Activated naive CD8-positive, alpha-beta T cell treated with anti-CD3 and anti-CD28 coated beads, Interleukin-2, amount 10 ng/mL, durations not matched to agents 7 days and 5 days (primary cell): Measurements from ENCODE around the gene PC. TPM values are rescaled to one million over a fixed set of nuclear protein-coding genes. Genes with fewer than 3 reads are reported as not detected.

Experiments
- ATAC-seq: fragments of 150-1000 bp; cut with Tn5 transposase; one replicate; pipeline ENCODE4 v1.10.0; 2021; ENCODE audit warnings: low read depth, moderate library complexity
- POLR2A ChIA-PET: fragments of 350-600 bp; sonication (Branson Sonifier 250); formaldehyde crosslinking; loops from one replicate; lab custom pipeline; 2021; ENCODE audit warnings: antibody characterized with exemption; lab: Charles Lee
- DNase-seq: peaks from one replicate; pipeline ENCODE4 v3.0.0; 2021
- H3K27ac Mint-ChIP-seq: one replicate; pipeline ENCODE4 v1.8.0; 2022; ENCODE audit warnings: mild to moderate bottlenecking, mixed read lengths
- H3K27me3 Mint-ChIP-seq: one replicate; pipeline ENCODE4 v1.8.0; 2022; ENCODE audit warnings: mild to moderate bottlenecking, moderate library complexity, mixed read lengths
- H3K36me3 Mint-ChIP-seq: one replicate; pipeline ENCODE4 v1.8.0; 2021; ENCODE audit warnings: mild to moderate bottlenecking, mixed read lengths
- H3K4me1 Mint-ChIP-seq: one replicate; pipeline ENCODE4 v1.8.0; 2021; ENCODE audit warnings: mixed read lengths
- H3K4me3 Mint-ChIP-seq: one replicate; pipeline ENCODE4 v1.8.0; 2022; ENCODE audit warnings: mild to moderate bottlenecking, moderate library complexity, mixed read lengths
- H3K9me3 Mint-ChIP-seq: one replicate; pipeline ENCODE4 v1.8.0; 2021; ENCODE audit warnings: mixed read lengths
- total RNA-seq, 2 experiments: library from RNA; stranded (reverse); gene quantifications; one replicate each; pipeline ENCODE4 v1.2.3, GENCODE V29; 2021

PC gene
- total RNA-seq, 2 experiments from 2014 or later = 8.2 to 9.0 TPM

DNA sequence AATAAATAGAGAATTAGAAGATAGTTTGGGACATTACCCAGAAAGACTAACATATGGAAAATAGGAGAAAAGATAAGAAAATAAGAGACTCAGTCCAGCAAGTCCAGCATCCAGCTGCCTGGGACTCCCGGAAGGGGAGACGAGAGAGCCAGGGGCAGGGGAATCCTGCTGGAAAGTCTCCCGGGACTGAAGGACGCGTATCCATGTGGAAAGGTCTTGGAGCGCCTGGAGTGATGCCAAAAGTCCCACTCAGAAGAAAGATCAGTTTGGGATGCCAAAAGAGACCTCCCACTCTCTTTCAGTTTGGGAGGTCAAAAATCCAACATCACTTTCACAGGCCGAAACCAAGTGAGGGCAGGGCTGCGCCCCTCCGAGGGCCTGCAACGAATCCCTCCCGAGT lies 70.7 kb downstream of the PC start:
- Mint-ChIP-seq H3K4me1 (peaks cover 2% of the 10 kb centered on the region), H3K36me3 (no peaks in the 10 kb centered on the region), H3K9me3 (no peaks in the 10 kb centered on the region), H3K4me3 (no peak overlapping the region), H3K27me3 (no peaks in the 10 kb centered on the region), H3K27ac (no peak overlapping the region)
- ATAC-seq (no peak), DNase-seq (no peak)
- POLR2A ChIA-PET = no interaction called here

GRCh38 chr11:66886671-66887221 lies 71.4 kb downstream of the PC start:
- Mint-ChIP-seq H3K36me3 (no peaks in the 10 kb centered on the region), H3K27me3 (no peaks in the 10 kb centered on the region), H3K4me1 (peaks cover 2% of the 10 kb centered on the region), H3K4me3 (no peak overlapping the region), H3K9me3 (no peaks in the 10 kb centered on the region), H3K27ac (no peak overlapping the region)
- POLR2A ChIA-PET = no interaction called here
- DNase-seq = no peak
- ATAC-seq = no peak

DNA sequence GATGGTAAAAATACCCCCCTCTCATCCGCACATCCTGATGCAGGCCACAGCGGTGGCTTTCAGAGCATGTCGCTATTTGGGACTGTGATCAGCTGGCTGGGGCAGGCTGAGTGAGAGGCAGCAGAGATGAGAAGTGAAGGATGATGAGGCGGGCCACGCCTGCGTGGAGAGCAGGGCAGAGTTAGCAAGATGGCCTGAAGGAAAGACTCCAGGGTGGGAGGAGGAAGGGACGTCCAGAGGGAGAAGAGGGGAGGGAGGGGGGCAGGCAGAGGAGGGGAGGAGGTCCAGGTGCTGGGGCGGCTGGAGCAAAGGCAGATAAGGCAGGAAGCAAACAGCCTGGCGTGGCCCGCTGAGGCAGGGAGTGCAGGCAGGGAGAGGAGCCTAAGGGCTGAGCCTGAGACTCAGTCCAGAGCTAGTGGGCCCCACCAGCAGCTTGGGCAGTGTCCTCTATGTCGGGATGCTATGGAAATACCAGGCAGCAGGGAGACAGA lies 72.2 kb downstream of the PC start:
- H3K27ac Mint-ChIP-seq = no peak overlapping the region
- DNase-seq (no peak), ATAC-seq (no peak)
- H3K4me3 Mint-ChIP-seq = no peak overlapping the region
- H3K36me3 Mint-ChIP-seq = no peaks in the 10 kb centered on the region
- H3K4me1 Mint-ChIP-seq = peaks cover 4% of the 10 kb centered on the region
- H3K27me3 Mint-ChIP-seq = no peaks in the 10 kb centered on the region
- H3K9me3 Mint-ChIP-seq = no peaks in the 10 kb centered on the region
- POLR2A ChIA-PET = no interaction called here

DNA sequence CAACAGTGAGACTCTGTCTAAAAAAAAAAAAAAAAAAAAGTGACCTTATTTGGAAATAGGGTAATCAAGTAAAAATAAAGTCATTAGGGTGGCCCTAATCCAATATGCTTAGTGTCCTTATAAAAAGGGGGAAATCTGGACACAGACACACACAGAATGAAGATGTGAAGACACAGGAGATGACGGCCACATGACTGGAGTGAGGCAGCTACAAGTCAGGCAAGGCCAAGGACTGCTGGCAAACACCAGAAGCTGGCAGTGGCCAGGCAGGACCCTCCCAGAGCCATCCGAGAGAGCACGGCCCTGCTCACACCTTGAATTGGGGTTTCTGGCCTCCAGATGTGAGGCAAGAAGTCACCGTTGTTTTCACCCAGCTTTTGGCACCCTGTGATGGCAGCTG lies 72.7 kb downstream of the PC start:
- peaks cover 9% of the 10 kb centered on the region for H3K4me1 Mint-ChIP-seq
- no peaks in the 10 kb centered on the region for H3K27me3 Mint-ChIP-seq
- H3K4me3 Mint-ChIP-seq = no peak overlapping the region
- H3K27ac Mint-ChIP-seq = no peak overlapping the region
- H3K9me3 Mint-ChIP-seq = no peaks in the 10 kb centered on the region
- no peaks in the 10 kb centered on the region for H3K36me3 Mint-ChIP-seq
- ATAC-seq = no peak
- POLR2A ChIA-PET = no interaction called here
- no peak for DNase-seq

DNA sequence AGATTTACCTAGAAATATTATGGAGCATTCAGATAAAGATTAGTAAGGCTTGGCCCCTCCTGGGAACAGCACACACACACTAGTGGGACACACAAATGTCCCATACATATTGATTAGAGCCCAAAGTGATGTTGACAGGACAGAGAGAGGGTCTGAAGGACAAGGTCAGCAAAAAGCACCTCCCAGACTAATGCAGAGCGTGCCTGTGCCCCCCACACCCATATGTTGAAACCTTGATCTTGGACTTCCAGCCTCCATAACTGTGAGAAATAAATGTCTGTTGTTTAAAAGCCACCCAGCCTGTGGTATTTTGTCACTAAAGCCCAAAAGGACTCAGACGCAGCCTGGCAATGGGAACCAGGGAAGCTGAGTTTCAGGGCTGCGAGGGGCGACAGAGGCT lies 73.7 kb downstream of the PC start:
- H3K9me3 Mint-ChIP-seq = no peaks in the 10 kb centered on the region
- POLR2A ChIA-PET = no interaction called here
- no peak for ATAC-seq
- DNase-seq = no peak
- no peak overlapping the region for H3K27ac Mint-ChIP-seq
- no peak overlapping the region for H3K4me3 Mint-ChIP-seq
- H3K27me3 Mint-ChIP-seq = no peaks in the 10 kb centered on the region
- peaks cover 13% of the 10 kb centered on the region for H3K4me1 Mint-ChIP-seq
- H3K36me3 Mint-ChIP-seq = no peaks in the 10 kb centered on the region

DNA sequence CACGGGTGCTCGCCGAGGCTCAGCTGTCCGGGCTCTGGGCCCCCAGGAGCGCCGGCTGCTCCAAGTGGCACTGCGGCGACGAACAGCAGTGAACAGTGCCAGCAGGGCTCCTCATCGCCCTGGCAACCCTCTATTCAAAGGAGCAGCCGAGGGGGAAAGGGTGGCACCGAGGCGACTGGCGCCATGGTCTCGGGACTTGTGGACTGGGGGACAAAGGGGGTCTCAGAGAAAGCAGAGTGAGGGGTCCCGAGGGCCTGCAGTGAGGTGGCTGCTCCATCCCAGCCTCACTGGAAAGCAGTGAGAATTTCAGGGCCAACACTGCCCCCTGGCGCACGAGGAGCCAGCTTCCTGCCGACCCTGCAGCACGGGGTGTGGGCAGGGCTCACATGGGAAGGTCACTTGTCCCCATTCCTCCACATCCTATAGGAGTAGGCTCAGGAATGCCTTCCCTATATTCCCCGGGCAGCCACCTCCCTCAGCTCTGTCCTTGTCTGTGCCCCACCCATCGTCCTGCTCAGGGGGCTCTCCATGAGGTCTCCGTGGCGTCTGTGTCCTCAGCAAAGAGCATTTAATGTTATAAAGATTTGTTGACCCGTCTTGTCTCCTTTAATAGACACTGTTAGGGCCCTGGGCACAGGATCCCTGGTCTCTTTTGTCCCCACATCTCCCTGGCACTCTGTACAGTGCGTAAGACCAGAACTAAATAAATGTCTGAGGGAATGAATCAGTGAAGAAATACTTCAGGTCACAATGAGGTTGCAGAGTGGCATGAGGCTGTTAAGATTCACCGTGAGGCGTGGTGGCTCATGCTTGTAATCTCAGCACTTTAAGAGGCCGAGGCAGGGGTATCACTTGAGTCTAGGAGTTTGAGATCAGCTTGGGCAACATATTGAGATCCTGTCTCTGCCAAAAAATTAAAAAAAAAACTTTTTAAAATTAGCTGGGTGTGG lies 74.9 kb downstream of the PC start:
- Mint-ChIP-seq H3K27ac (no peak overlapping the region), H3K4me3 (no peak overlapping the region), H3K4me1 (peaks cover 13% of the 10 kb centered on the region), H3K9me3 (no peaks in the 10 kb centered on the region), H3K27me3 (no peaks in the 10 kb centered on the region), H3K36me3 (no peaks in the 10 kb centered on the region)
- POLR2A ChIA-PET = interaction anchor here (0.5 kb wide), 1 partner anchor 349 kb away, joined by 3 read pairs; no protein-coding TSS in a partner anchor
- DNase-seq (peak; percentile 77), ATAC-seq (peak; percentile 71)

- Mint-ChIP-seq H3K36me3 (no peaks in the 10 kb centered on the region), H3K9me3 (no peaks in the 10 kb centered on the region), H3K4me3 (no peak overlapping the region), H3K27me3 (no peaks in the 10 kb centered on the region), H3K4me1 (peaks cover 13% of the 10 kb centered on the region), H3K27ac (no peak overlapping the region)
- ATAC-seq (no peak), DNase-seq (no peak)
- POLR2A ChIA-PET = no interaction called here
These were observed 75.6 kb downstream of the PC start for GRCh38 chr11:66882561-66883015.

DNA sequence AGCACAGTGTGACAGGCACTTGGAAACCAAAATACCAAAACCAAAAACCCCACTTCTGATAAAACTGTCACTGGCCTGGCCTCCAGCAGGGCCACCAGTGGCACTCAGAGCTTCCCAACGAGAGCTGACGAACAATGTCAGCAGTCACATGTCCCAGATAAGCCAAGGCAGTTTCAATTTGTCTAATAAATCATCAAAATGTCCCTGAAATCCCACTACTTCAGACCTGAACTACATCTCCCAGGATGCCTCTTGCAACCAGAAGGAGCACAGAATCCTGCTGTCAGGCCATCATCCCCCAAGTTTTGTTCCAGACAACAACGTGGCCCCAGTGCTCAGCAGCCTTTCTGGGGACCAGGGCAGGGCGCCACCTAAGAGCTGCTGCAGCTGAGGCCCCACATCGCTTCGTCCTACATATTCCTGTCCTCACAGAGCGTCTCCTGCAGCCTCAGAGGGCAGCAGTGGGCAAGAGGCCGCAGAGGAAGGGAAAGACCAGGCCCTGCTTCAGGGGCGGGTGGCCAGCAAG lies 76.2 kb downstream of the PC start:
- no peak for DNase-seq
- no peaks in the 10 kb centered on the region for H3K9me3 Mint-ChIP-seq
- ATAC-seq = no peak
- peaks cover 13% of the 10 kb centered on the region for H3K4me1 Mint-ChIP-seq
- no peak overlapping the region for H3K4me3 Mint-ChIP-seq
- POLR2A ChIA-PET = no interaction called here
- no peaks in the 10 kb centered on the region for H3K36me3 Mint-ChIP-seq
- H3K27ac Mint-ChIP-seq = no peak overlapping the region
- no peaks in the 10 kb centered on the region for H3K27me3 Mint-ChIP-seq

- no peak for DNase-seq
- H3K4me1 Mint-ChIP-seq = peaks cover 13% of the 10 kb centered on the region
- no peaks in the 10 kb centered on the region for H3K36me3 Mint-ChIP-seq
- H3K27ac Mint-ChIP-seq = no peak overlapping the region
- H3K4me3 Mint-ChIP-seq = no peak overlapping the region
- POLR2A ChIA-PET = interaction anchor here (1.8 kb wide), 1 partner anchor 39 kb away, joined by 4 read pairs; no protein-coding TSS in a partner anchor
- ATAC-seq = no peak
- H3K27me3 Mint-ChIP-seq = no peaks in the 10 kb centered on the region
- no peaks in the 10 kb centered on the region for H3K9me3 Mint-ChIP-seq
These were observed 76.7 kb downstream of the PC start for GRCh38 chr11:66881451-66881835.

DNA sequence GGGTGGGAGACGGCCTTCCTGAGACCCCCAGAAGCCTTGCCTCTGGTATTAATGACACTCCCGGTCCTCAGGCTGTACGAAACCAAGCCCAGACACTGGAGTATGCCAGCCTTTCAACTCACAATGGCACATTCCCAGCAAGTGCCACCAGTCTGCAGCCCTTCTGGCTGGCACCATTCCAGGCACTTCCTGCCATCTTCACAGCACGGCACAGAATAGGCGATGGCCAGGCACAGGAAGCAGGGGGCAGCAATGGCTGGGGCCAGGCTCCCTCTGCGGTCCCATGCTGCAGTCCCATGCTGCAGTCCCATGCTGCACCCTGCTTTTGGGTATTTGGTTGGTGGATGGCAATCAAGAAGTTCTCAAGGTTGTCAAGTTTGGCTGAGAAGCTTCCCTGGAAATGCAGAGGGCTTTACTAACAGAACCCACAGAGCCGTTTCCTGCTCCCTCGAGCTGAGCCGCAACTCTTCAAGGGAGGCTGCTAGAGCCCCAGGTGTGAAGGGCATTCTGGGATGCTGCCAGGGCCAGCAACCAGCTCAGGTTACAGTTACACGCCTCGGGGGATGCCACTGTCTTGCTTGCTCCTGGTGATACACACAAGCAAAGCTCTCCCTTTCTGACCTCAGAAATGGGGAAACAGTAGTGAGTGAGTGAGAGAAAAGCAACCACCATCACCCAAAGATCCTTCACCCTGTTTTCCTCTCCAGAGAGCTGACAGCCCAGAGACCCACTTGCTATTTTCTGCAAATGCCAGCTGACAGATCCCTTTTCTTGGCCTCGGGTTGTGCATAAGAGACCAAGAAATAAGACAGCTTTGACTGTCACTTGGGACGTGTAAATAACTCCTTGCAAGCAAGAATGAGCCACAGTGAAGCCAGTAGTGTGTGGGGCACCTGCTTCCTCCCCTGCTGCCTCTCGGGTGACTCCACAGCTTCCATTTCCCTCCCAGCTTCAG lies 77.4 kb downstream of the PC start:
- peak; percentile 53 for ATAC-seq
- peaks cover 13% of the 10 kb centered on the region for H3K4me1 Mint-ChIP-seq
- no peaks in the 10 kb centered on the region for H3K27me3 Mint-ChIP-seq
- no peak for DNase-seq
- no peaks in the 10 kb centered on the region for H3K36me3 Mint-ChIP-seq
- H3K4me3 Mint-ChIP-seq = no peak overlapping the region
- H3K9me3 Mint-ChIP-seq = no peaks in the 10 kb centered on the region
- H3K27ac Mint-ChIP-seq = no peak overlapping the region
- POLR2A ChIA-PET = interaction anchor here (1.8 kb wide), 1 partner anchor 38 kb away, joined by 4 read pairs; no protein-coding TSS in a partner anchor

GRCh38 chr11:66879999-66880398 lies 78.2 kb downstream of the PC start:
- Mint-ChIP-seq H3K27ac (no peak overlapping the region), H3K4me3 (no peak overlapping the region), H3K36me3 (no peaks in the 10 kb centered on the region), H3K9me3 (no peaks in the 10 kb centered on the region), H3K27me3 (no peaks in the 10 kb centered on the region), H3K4me1 (peaks cover 13% of the 10 kb centered on the region)
- ATAC-seq = no peak
- DNase-seq = no peak
- POLR2A ChIA-PET = interaction anchor here (1.8 kb wide), 1 partner anchor 38 kb away, joined by 4 read pairs; no protein-coding TSS in a partner anchor

DNA sequence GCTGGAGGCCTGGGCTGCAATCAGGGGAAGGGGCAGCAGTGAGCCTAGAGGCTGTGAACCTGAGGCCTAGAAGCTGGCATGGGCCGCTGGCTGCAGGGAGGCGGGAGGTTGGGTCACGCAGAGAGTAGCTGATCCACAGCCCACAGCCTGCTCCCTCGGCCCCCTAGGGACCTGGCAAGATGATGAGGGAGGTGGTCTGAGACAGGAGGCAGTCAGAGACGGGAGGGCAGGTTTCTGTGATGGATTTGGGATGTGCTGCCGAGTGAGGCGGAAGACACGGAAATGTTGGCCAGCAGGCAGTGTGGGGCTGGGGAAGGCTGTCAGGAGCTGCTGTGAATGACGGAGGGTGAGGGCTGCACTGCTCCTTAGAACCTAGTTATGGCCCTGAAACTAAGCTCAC lies 78.6 kb downstream of the PC start:
- Mint-ChIP-seq H3K27me3 (no peaks in the 10 kb centered on the region), H3K36me3 (no peaks in the 10 kb centered on the region), H3K4me1 (peaks cover 13% of the 10 kb centered on the region), H3K4me3 (no peak overlapping the region), H3K27ac (no peak overlapping the region), H3K9me3 (no peaks in the 10 kb centered on the region)
- POLR2A ChIA-PET = interaction anchor here (1.8 kb wide), 1 partner anchor 37 kb away, joined by 4 read pairs; no protein-coding TSS in a partner anchor
- DNase-seq (no peak), ATAC-seq (no peak)

GRCh38 chr11:66879000-66879399 lies 79.2 kb downstream of the PC start:
- ATAC-seq = no peak
- Mint-ChIP-seq H3K4me1 (peaks cover 13% of the 10 kb centered on the region), H3K4me3 (no peak overlapping the region)

More at GRCh38 chr11:66879000-66879399, 79.2 kb downstream of the PC start:
- no peaks in the 10 kb centered on the region for H3K27me3 Mint-ChIP-seq
- H3K9me3 Mint-ChIP-seq = no peaks in the 10 kb centered on the region
- POLR2A ChIA-PET = no interaction called here
- DNase-seq = no peak
- H3K36me3 Mint-ChIP-seq = no peaks in the 10 kb centered on the region
- no peak overlapping the region for H3K27ac Mint-ChIP-seq
